Measurements from ENCODE around the gene CELSR3. TPM values are rescaled to one million over a fixed set of nuclear protein-coding genes. Genes with fewer than 3 reads are reported as not detected.

CELSR3 gene
- total RNA-seq, 2 experiments from 2014 or later = 4.9 to 5.0 TPM

- Histone ChIP-seq H3K27ac (ENCODE audit: low read depth in 1 of 2, low read length in 2 of 2) (no peak overlapping the region), H3K27me3 (ENCODE audit: control insufficient read depth in 1 of 2, insufficient read depth in 2 of 2, low read length in 2 of 2) (no peaks in the 10 kb centered on the region), H3K4me3 (ENCODE audit: low read length) (no peak overlapping the region), H3K9me3 (ENCODE audit: control insufficient read depth in 1 of 2, insufficient read depth in 1 of 2, low read length in 2 of 2) (no peaks in the 10 kb centered on the region), H3K36me3 (ENCODE audit: insufficient read depth, low read length) (no peaks in the 10 kb centered on the region), H3K4me1 (ENCODE audit: insufficient read depth, low read length) (no peaks in the 10 kb centered on the region)
- POLR2A ChIA-PET = no interaction called here
- CTCF ChIA-PET = no interaction called here
- H3K27me3 Mint-ChIP-seq = no peaks in the 10 kb centered on the region
- ATAC-seq (ENCODE audit: poor library complexity) = no peak
- intact Hi-C loops (cut with DNase I, micrococcal nuclease) = no loop called here
- H3K27ac Mint-ChIP-seq = no peak overlapping the region
- H3K9me3 Mint-ChIP-seq = no peaks in the 10 kb centered on the region
- no peak for DNase-seq
- TF ChIP-seq, protein P1, sequence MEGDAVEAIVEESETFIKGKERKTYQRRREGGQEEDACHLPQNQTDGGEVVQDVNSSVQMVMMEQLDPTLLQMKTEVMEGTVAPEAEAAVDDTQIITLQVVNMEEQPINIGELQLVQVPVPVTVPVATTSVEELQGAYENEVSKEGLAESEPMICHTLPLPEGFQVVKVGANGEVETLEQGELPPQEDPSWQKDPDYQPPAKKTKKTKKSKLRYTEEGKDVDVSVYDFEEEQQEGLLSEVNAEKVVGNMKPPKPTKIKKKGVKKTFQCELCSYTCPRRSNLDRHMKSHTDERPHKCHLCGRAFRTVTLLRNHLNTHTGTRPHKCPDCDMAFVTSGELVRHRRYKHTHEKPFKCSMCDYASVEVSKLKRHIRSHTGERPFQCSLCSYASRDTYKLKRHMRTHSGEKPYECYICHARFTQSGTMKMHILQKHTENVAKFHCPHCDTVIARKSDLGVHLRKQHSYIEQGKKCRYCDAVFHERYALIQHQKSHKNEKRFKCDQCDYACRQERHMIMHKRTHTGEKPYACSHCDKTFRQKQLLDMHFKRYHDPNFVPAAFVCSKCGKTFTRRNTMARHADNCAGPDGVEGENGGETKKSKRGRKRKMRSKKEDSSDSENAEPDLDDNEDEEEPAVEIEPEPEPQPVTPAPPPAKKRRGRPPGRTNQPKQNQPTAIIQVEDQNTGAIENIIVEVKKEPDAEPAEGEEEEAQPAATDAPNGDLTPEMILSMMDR (IDR thresholded peaks at IDR 0.05) = no peak
- no peak overlapping the region for H3K4me3 Mint-ChIP-seq
- H3K4me1 Mint-ChIP-seq (ENCODE audit: low read depth) = no peaks in the 10 kb centered on the region
- no peaks in the 10 kb centered on the region for H3K36me3 Mint-ChIP-seq (ENCODE audit: low read depth)
These were observed 14.4 kb downstream of the CELSR3 start for GRCh38 chr3:48648188-48648850.

GRCh38 chr3:48647714-48648113 is 15.0 kb downstream of the CELSR3 start:
- DNase-seq = no peak
- Histone ChIP-seq H3K27ac (ENCODE audit: low read depth in 1 of 2, low read length in 2 of 2) (no peak overlapping the region), H3K4me1 (ENCODE audit: insufficient read depth, low read length) (no peaks in the 10 kb centered on the region), H3K27me3 (ENCODE audit: control insufficient read depth in 1 of 2, insufficient read depth in 2 of 2, low read length in 2 of 2) (no peaks in the 10 kb centered on the region), H3K4me3 (ENCODE audit: low read length) (no peak overlapping the region), H3K36me3 (ENCODE audit: insufficient read depth, low read length) (no peaks in the 10 kb centered on the region), H3K9me3 (ENCODE audit: control insufficient read depth in 1 of 2, insufficient read depth in 1 of 2, low read length in 2 of 2) (no peaks in the 10 kb centered on the region)
- ChIA-PET POLR2A (no interaction called here), CTCF (no interaction called here)
- no peaks in the 10 kb centered on the region for H3K9me3 Mint-ChIP-seq
- H3K36me3 Mint-ChIP-seq (ENCODE audit: low read depth) = no peaks in the 10 kb centered on the region
- H3K4me3 Mint-ChIP-seq = no peak overlapping the region
- no peaks in the 10 kb centered on the region for H3K4me1 Mint-ChIP-seq (ENCODE audit: low read depth)
- H3K27me3 Mint-ChIP-seq = no peaks in the 10 kb centered on the region
- H3K27ac Mint-ChIP-seq = no peak overlapping the region
- TF ChIP-seq, protein P1 (IDR thresholded peaks at IDR 0.05) = no peak
- no peak for ATAC-seq (ENCODE audit: poor library complexity)
- intact Hi-C loops (cut with DNase I, micrococcal nuclease) = no loop called here

GRCh38 chr3:48644898-48645760 is 17.6 kb downstream of the CELSR3 start:
- Histone ChIP-seq H3K27ac (ENCODE audit: low read depth in 1 of 2, low read length in 2 of 2) (no peak overlapping the region), H3K4me1 (ENCODE audit: insufficient read depth, low read length) (no peaks in the 10 kb centered on the region), H3K27me3 (ENCODE audit: control insufficient read depth in 1 of 2, insufficient read depth in 2 of 2, low read length in 2 of 2) (no peaks in the 10 kb centered on the region), H3K9me3 (ENCODE audit: control insufficient read depth in 1 of 2, insufficient read depth in 1 of 2, low read length in 2 of 2) (no peaks in the 10 kb centered on the region), H3K4me3 (ENCODE audit: low read length) (no peak overlapping the region), H3K36me3 (ENCODE audit: insufficient read depth, low read length) (no peaks in the 10 kb centered on the region)
- ATAC-seq (ENCODE audit: poor library complexity) (no peak), DNase-seq (no peak)
- TF ChIP-seq, protein P1 (IDR thresholded peaks at IDR 0.05) = no peak
- intact Hi-C loops (cut with DNase I, micrococcal nuclease) = no loop called here
- Mint-ChIP-seq H3K9me3 (no peaks in the 10 kb centered on the region), H3K4me1 (ENCODE audit: low read depth) (no peaks in the 10 kb centered on the region), H3K36me3 (ENCODE audit: low read depth) (no peaks in the 10 kb centered on the region), H3K27ac (no peak overlapping the region), H3K27me3 (no peaks in the 10 kb centered on the region), H3K4me3 (no peak overlapping the region)
- CTCF ChIA-PET = no interaction called here
- POLR2A ChIA-PET = no interaction called here
